Kidney (tissue), 14 donors: ENCODE measurements around the gene NKPD1. TPM values are rescaled to one million over a fixed set of nuclear protein-coding genes. Genes with fewer than 3 reads are reported as not detected.

Source experiments
- DNase-seq, 5 donors: peaks; one replicate each; pipeline ENCODE4 v3.0.0-alpha.2; 2013 to 2020
- FAIRE-seq: peaks from 2 replicates; lab custom pipeline; 2012; peaks lifted over from hg19 to GRCh38; lab: Jason Lieb, UNC
- H3K27ac ChIP-seq, 2 donors: one replicate each; pipeline ENCODE4 v1.7.0; 2013; ENCODE audit warnings: low read depth in 2 of 2, low read length in 2 of 2, inconsistent platforms in 1 of 2
- H3K27me3 ChIP-seq: one replicate; pipeline ENCODE4 v1.7.1; 2013; ENCODE audit warnings: low read length, inconsistent platforms; ENCODE audit not compliant: control insufficient read depth, insufficient read depth
- H3K36me3 ChIP-seq, 3 donors: one replicate each; pipeline versions ENCODE4 v1.7.0 to v1.7.1; 2013; ENCODE audit warnings: low read length in 3 of 3, control low read depth in 1 of 3, inconsistent platforms in 1 of 3; ENCODE audit not compliant: insufficient read depth in 3 of 3, control insufficient read depth in 2 of 3
- H3K4me1 ChIP-seq, 3 donors: one replicate each; pipeline versions ENCODE4 v1.7.0 to v1.7.1; 2013; ENCODE audit warnings: low read length in 3 of 3, inconsistent platforms in 1 of 3, low read depth in 1 of 3; ENCODE audit not compliant: control insufficient read depth in 2 of 3, insufficient read depth in 2 of 3
- H3K4me3 ChIP-seq, 3 donors: one replicate each; pipeline versions ENCODE4 v1.7.0 to v1.8.1; 2013; ENCODE audit warnings: low read length in 3 of 3, control low read depth in 1 of 3, inconsistent platforms in 1 of 3
- H3K9ac ChIP-seq, 3 donors: one replicate each; pipeline versions ENCODE4 v1.7.0 to v1.7.1; 2013; ENCODE audit warnings: low read length in 3 of 3, control low read depth in 1 of 3, inconsistent platforms in 1 of 3
- H3K9me3 ChIP-seq, 3 donors: one replicate each; pipeline versions ENCODE4 v1.7.0 to v1.7.1; 2013; ENCODE audit warnings: low read length in 3 of 3, control low read depth in 1 of 3, inconsistent platforms in 1 of 3; ENCODE audit not compliant: control insufficient read depth in 2 of 3, insufficient read depth in 1 of 3
- CTCF ChIP-seq: IDR thresholded peaks from 3 replicates; pipeline ENCODE4 v1.5.1; 2012; ENCODE audit warnings: mild to moderate bottlenecking, moderate library complexity, borderline replicate concordance; ENCODE audit not compliant: insufficient read depth; ENCODE audit errors: extremely low read depth
- intact Hi-C: fragments of 100-400 bp; cut with DNase I; formaldehyde crosslinking; loops from one replicate; pipeline ENCODE4 v1.11.1; 2022
- polyA plus RNA-seq: library from polyadenylated mRNA; stranded (reverse); fragments of 350-450 nt; fragmentation: Illumina TruSeq; extraction: RNeasy Lipid Tissue Mini Kit (QIAGEN cat#74804); gene quantifications from one replicate; pipeline ENCODE4 v1.2.3, GENCODE V29; 2014; ENCODE audit warnings: low read depth, low replicate concordance; ENCODE audit not compliant: insufficient read depth
- total RNA-seq: library from RNA; stranded (reverse); fragmentation: NEBNext Ultra II Directional; extraction: Animal tissue kit (Norgen Biotek cat#: 25700); gene quantifications from one replicate; pipeline ENCODE4 v1.2.1, GENCODE V29; 2021
- donor health status: control.
- donor health status: control.
- donor health status: control.
- donor health status: control.
- donor health status: control.
- donor health status: DM: yes; HTN: yes; CAD: no.
- donor health status: Normal renal cell carcinoma (clear cell type).

The NKPD1 gene
- total and polyA plus RNA-seq, 2 donors from 2014 or later: 0.09 TPM; not detected in 1

GRCh38 chr19:45118106-45118505 is 42.7 kb downstream of the NKPD1 start:
- intact Hi-C loops: no loop called here
- H3K4me1 ChIP-seq: peaks cover 0 to 12% (median 4%) of the 10 kb centered on the region in 3 donors
- TF ChIP-seq CTCF: no peak

GRCh38 chr19:45117671-45118070 is 43.1 kb downstream of the NKPD1 start:
- TF ChIP-seq CTCF: no peak
- no peaks in the 10 kb centered on the region for H3K36me3 ChIP-seq
- H3K9ac ChIP-seq: no peak overlapping the region
- H3K9me3 ChIP-seq: no peaks in the 10 kb centered on the region
- H3K4me3 ChIP-seq: no peak overlapping the region
- no peaks in the 10 kb centered on the region for H3K27me3 ChIP-seq
- no peak for FAIRE-seq
- peaks cover 0 to 9% (median 3%) of the 10 kb centered on the region in 3 donors for H3K4me1 ChIP-seq
- intact Hi-C loops: no loop called here
- no peak for DNase-seq
- no peak overlapping the region for H3K27ac ChIP-seq

More at GRCh38 chr19:45118106-45118505, 42.7 kb downstream of the NKPD1 start:
- DNase-seq: no peak
- no peak overlapping the region for H3K9ac ChIP-seq
- H3K27me3 ChIP-seq: no peaks in the 10 kb centered on the region
- no peak overlapping the region for H3K27ac ChIP-seq
- no peak overlapping the region for H3K4me3 ChIP-seq
- no peaks in the 10 kb centered on the region for H3K9me3 ChIP-seq
- FAIRE-seq: no peak
- H3K36me3 ChIP-seq: no peaks in the 10 kb centered on the region

GRCh38 chr19:45117167-45117594 is 43.6 kb downstream of the NKPD1 start:
- FAIRE-seq: no peak
- H3K4me1 ChIP-seq: peaks cover 0 to 7% (median 4%) of the 10 kb centered on the region in 3 donors
- DNase-seq: peak in 2 of 5 donors; percentile 14 to 42
- H3K27me3 ChIP-seq: no peaks in the 10 kb centered on the region
- no peaks in the 10 kb centered on the region for H3K36me3 ChIP-seq
- TF ChIP-seq CTCF: no peak
- no peak overlapping the region for H3K27ac ChIP-seq
- no peak overlapping the region for H3K4me3 ChIP-seq
- intact Hi-C loops: no loop called here
- no peak overlapping the region for H3K9ac ChIP-seq
- no peaks in the 10 kb centered on the region for H3K9me3 ChIP-seq
